ENCODE measurements around the gene SKA3. TPM values are rescaled to one million over a fixed set of nuclear protein-coding genes. Genes with fewer than 3 reads are reported as not detected.

Gene SKA3
- total and polyA plus RNA-seq, 9 donors = 0.12 to 1.6 (median 0.43) TPM

GRCh38 chr13:21124852-21125251, 51.5 kb downstream of the SKA3 start:
- intact Hi-C loops (cut with DNase I) = no loop called here
- whole genome bisulfite sequencing, 3 donors = 46 to 53% (median 52%) methylated on average over 7 of the region's 7 CpGs
- Histone ChIP-seq H3K9me3 (no peaks in the 10 kb centered on the region), H3K27ac (no peak overlapping the region), H3K36me3 (no peaks in the 10 kb centered on the region), H3K27me3 (no peaks in the 10 kb centered on the region), H3K4me3 (no peak overlapping the region), H3K4me1 (ENCODE audit: insufficient read depth) (no peaks in the 10 kb centered on the region)
- TF ChIP-seq EP300 (IDR thresholded peaks at IDR 0.05) (no peak), POLR2A (IDR thresholded peaks at IDR 0.05) (no peak)
- TF ChIP-seq, protein P1, sequence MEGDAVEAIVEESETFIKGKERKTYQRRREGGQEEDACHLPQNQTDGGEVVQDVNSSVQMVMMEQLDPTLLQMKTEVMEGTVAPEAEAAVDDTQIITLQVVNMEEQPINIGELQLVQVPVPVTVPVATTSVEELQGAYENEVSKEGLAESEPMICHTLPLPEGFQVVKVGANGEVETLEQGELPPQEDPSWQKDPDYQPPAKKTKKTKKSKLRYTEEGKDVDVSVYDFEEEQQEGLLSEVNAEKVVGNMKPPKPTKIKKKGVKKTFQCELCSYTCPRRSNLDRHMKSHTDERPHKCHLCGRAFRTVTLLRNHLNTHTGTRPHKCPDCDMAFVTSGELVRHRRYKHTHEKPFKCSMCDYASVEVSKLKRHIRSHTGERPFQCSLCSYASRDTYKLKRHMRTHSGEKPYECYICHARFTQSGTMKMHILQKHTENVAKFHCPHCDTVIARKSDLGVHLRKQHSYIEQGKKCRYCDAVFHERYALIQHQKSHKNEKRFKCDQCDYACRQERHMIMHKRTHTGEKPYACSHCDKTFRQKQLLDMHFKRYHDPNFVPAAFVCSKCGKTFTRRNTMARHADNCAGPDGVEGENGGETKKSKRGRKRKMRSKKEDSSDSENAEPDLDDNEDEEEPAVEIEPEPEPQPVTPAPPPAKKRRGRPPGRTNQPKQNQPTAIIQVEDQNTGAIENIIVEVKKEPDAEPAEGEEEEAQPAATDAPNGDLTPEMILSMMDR (IDR thresholded peaks at IDR 0.05) = no peak
- DNase-seq = no peak

- no peaks in the 10 kb centered on the region for H3K4me1 ChIP-seq (ENCODE audit: insufficient read depth)
- 65 to 76% (median 74%) methylated on average over 8 of the region's 8 CpGs for WGBS, 3 donors
- no peak for TF ChIP-seq POLR2A (IDR thresholded peaks at IDR 0.05)
- TF ChIP-seq, protein P1 (IDR thresholded peaks at IDR 0.05) = no peak
- TF ChIP-seq EP300 (IDR thresholded peaks at IDR 0.05) = no peak
- no peak overlapping the region for H3K4me3 ChIP-seq
- no peaks in the 10 kb centered on the region for H3K9me3 ChIP-seq
- DNase-seq = no peak
- intact Hi-C loops (cut with DNase I) = no loop called here
- no peaks in the 10 kb centered on the region for H3K27me3 ChIP-seq
- no peak overlapping the region for H3K27ac ChIP-seq
- H3K36me3 ChIP-seq = no peaks in the 10 kb centered on the region
Measured at GRCh38 chr13:21123956-21124355, 52.4 kb downstream of the SKA3 start.

DNA sequence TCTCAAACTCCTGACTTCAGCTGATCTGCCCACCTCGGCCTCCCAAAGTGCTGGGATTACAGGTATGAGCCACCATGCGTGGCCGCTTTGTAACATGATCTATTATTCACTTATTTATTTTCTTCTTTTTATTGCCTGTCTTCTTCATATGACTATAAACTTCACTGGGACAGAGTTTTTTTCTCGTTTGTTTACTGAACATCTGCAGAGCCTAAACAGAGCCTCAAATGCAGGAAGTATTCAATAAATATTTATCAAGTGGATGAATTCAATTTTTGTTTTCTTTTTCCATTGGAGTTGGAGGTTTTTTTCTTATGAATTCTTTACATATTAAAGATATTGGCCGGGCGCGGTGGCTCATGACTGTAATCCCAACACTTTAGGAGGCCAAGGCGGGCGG, 54.7 kb downstream of the SKA3 start:
- Histone ChIP-seq H3K27me3 (no peaks in the 10 kb centered on the region), H3K27ac (no peak overlapping the region), H3K4me1 (ENCODE audit: insufficient read depth) (no peaks in the 10 kb centered on the region), H3K4me3 (no peak overlapping the region), H3K9me3 (no peaks in the 10 kb centered on the region), H3K36me3 (no peaks in the 10 kb centered on the region)
- DNase-seq = no peak
- WGBS, 3 donors = 68 to 80% (median 77%) methylated on average over 9 of the region's 9 CpGs
- intact Hi-C loops (cut with DNase I) = no loop called here
- TF ChIP-seq EP300 (IDR thresholded peaks at IDR 0.05) = no peak
- TF ChIP-seq POLR2A (IDR thresholded peaks at IDR 0.05) = no peak
- TF ChIP-seq, protein P1 (IDR thresholded peaks at IDR 0.05) = no peak

DNA sequence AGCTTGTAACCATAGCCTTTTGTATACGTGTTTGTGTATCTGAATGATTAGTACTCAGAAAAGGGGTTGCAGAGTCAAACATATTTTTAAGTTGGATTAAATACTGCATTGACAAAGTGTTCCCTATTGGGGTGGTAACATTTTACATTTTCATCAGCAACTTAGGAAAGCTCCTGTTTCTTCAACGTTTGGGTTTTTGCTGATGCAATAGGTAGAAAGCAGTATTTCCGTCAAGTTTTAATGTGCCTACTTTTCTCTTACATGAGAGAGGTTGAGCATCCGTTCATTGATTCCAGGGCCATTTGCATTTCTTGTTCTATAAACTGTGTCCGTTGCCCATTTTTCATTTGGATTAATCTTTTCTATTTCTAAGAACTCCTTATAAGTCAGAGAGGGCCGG, 56.2 kb downstream of the SKA3 start:
- no peaks in the 10 kb centered on the region for H3K36me3 ChIP-seq

More for the DNA sequence above, 56.2 kb downstream of the SKA3 start:
- no peaks in the 10 kb centered on the region for H3K9me3 ChIP-seq
- no peak for DNase-seq
- 88 to 90% (median 89%) methylated on average over 6 of the region's 6 CpGs for WGBS, 3 donors
- H3K27ac ChIP-seq = no peak overlapping the region
- no peaks in the 10 kb centered on the region for H3K27me3 ChIP-seq
- H3K4me1 ChIP-seq (ENCODE audit: insufficient read depth) = no peaks in the 10 kb centered on the region
- intact Hi-C loops (cut with DNase I) = no loop called here
- no peak overlapping the region for H3K4me3 ChIP-seq
- TF ChIP-seq, protein P1 (IDR thresholded peaks at IDR 0.05) = no peak
- no peak for TF ChIP-seq POLR2A (IDR thresholded peaks at IDR 0.05)
- TF ChIP-seq EP300 (IDR thresholded peaks at IDR 0.05) = no peak

Data from ovary (tissue), 9 donors.